Uterus (tissue), 4 donors: Measurements from ENCODE around the gene LPP. TPM values are rescaled to one million over a fixed set of nuclear protein-coding genes. Genes with fewer than 3 reads are reported as not detected.

ENCODE experiments used
- DNase-seq, 2 donors: peaks; one replicate each; pipeline ENCODE4 v3.0.0-alpha.2; 2019 to 2020
- H3K27ac ChIP-seq, 2 donors: fragments of 200-600 bp; sonication (generic); 1 replicate in 1 of 2; 2 replicates in 1 of 2; pipeline ENCODE4 v1.5.1; 2016 to 2018
- H3K27me3 ChIP-seq, 2 donors: fragments of 200-600 bp; sonication (generic); one replicate each; pipeline ENCODE4 v1.5.1; 2018 to 2019; ENCODE audit warnings: control low read depth in 1 of 2
- H3K36me3 ChIP-seq, 2 donors: fragments of 200-600 bp; sonication (generic); one replicate each; pipeline ENCODE4 v1.5.1; 2019; ENCODE audit warnings: control low read depth in 1 of 2
- H3K4me1 ChIP-seq, 2 donors: fragments of 200-600 bp; sonication (generic); one replicate each; pipeline ENCODE4 v1.5.1; 2018 to 2019; ENCODE audit warnings: control low read depth in 1 of 2
- H3K4me3 ChIP-seq, 2 donors: fragments of 200-600 bp; sonication (generic); 1 replicate in 1 of 2; 2 replicates in 1 of 2; pipeline ENCODE4 v1.5.1; 2018 to 2019; ENCODE audit warnings: mild to moderate bottlenecking in 1 of 2
- H3K9me3 ChIP-seq, 2 donors: fragments of 200-600 bp; sonication (generic); one replicate each; pipeline ENCODE4 v1.5.1; 2019; ENCODE audit warnings: control low read depth in 1 of 2
- POLR2A ChIP-seq, 2 donors: fragments of 450-650 bp; IDR thresholded peaks; one replicate each; pipeline ENCODE4 v1.6.1; 2016; ENCODE audit warnings: antibody characterized with exemption in 2 of 2, mild to moderate bottlenecking in 1 of 2, moderate library complexity in 1 of 2
- intact Hi-C: fragments of 100-400 bp; cut with DNase I; formaldehyde crosslinking; loops from one replicate; pipeline ENCODE4 v1.15.1; 2023; ENCODE audit warnings: low total_unique reads
- total RNA-seq, 4 donors: library from RNA; depleted of rRNA in 3 of 4; stranded (reverse); fragments of >200 nt in 3 of 4; gene quantifications; one replicate each; pipeline versions ENCODE4 v1.1.0 to v1.2.4, GENCODE V29; 2014 to 2023
- TF ChIP-seq, protein P1 (sequence below), 4 experiments: fragments of 200-600 bp in 2 of 4; fragments of 450-650 bp in 2 of 4; sonication (generic) in 2 of 4; IDR thresholded peaks; one replicate each; pipeline ENCODE4 v1.5.1; 2016 to 2019; ENCODE audit warnings: antibody characterized with exemption in 4 of 4, mild to moderate bottlenecking in 2 of 4, moderate library complexity in 1 of 4
- donor health status: DM: yes; HTN: yes; CAD: no.

Gene LPP
- total RNA-seq, 4 donors from 2014 or later = 180 to 1,374 (median 712) TPM

DNA sequence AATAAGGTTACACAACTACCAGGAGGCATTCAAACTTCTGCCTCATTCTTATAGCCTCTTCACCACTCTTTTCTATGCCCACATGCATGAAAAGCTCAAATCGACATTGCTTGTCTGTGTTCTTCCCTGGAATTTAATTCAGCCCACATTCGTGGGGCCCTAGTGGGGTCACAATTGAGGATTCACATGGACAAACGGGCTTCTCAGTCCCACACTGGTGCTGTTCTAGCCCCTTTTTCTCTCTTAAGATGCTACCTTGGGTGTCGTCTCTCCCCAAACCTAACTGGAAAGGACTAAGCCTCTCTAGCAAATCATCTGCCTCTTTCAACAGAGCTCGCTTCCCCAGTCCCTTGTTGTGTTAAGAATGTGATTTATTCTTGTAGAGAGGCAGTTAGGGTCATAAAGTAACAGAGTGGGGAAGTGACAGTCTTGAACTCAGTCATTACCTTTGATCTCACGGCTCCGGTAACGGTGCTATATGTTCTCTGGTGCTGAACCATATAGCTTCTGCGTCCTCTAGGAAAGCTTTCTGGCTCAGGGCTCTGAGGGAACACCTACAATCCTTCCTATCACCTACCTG is 4.9 kb downstream of the LPP start:
- TF ChIP-seq, protein P1, sequence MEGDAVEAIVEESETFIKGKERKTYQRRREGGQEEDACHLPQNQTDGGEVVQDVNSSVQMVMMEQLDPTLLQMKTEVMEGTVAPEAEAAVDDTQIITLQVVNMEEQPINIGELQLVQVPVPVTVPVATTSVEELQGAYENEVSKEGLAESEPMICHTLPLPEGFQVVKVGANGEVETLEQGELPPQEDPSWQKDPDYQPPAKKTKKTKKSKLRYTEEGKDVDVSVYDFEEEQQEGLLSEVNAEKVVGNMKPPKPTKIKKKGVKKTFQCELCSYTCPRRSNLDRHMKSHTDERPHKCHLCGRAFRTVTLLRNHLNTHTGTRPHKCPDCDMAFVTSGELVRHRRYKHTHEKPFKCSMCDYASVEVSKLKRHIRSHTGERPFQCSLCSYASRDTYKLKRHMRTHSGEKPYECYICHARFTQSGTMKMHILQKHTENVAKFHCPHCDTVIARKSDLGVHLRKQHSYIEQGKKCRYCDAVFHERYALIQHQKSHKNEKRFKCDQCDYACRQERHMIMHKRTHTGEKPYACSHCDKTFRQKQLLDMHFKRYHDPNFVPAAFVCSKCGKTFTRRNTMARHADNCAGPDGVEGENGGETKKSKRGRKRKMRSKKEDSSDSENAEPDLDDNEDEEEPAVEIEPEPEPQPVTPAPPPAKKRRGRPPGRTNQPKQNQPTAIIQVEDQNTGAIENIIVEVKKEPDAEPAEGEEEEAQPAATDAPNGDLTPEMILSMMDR (IDR thresholded peaks at IDR 0.05) = no peak
- TF ChIP-seq POLR2A (IDR thresholded peaks at IDR 0.05) = no peak
- DNase-seq = no peak
- H3K27me3 ChIP-seq = no peaks in the 10 kb centered on the region
- no peaks in the 10 kb centered on the region for H3K36me3 ChIP-seq
- intact Hi-C loops = loop anchor here (10.0 kb wide), 1 partner anchor 106 kb away; no protein-coding TSS in a partner anchor
- no peaks in the 10 kb centered on the region for H3K9me3 ChIP-seq
- peaks cover 0 to 5% of the 10 kb centered on the region in 2 donors for H3K4me1 ChIP-seq
- H3K4me3 ChIP-seq = no peak overlapping the region
- peak overlapping the region; percentile 94 to 95 for H3K27ac ChIP-seq

DNA sequence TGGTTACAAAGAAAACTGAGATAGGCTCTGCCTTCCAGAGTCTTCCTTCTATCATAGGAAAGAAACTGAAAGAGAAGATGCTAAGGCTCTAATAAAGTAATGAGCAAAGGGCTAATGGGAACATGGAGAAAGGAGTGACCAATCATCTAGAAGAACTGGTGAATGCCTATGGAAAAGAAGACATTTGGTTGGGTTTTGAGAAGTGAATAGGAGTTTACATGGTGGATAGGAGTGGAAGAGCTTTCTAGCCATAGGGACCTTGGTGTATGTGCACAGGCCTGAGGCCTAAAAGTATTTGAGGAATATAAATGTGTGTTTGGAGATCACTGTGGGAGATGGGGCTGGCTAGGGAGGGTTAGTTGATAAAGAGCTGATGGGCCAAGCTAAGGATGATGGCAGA is 6.8 kb downstream of the LPP start:
- peaks cover 0 to 10% of the 10 kb centered on the region in 2 donors for H3K4me1 ChIP-seq

DNA sequence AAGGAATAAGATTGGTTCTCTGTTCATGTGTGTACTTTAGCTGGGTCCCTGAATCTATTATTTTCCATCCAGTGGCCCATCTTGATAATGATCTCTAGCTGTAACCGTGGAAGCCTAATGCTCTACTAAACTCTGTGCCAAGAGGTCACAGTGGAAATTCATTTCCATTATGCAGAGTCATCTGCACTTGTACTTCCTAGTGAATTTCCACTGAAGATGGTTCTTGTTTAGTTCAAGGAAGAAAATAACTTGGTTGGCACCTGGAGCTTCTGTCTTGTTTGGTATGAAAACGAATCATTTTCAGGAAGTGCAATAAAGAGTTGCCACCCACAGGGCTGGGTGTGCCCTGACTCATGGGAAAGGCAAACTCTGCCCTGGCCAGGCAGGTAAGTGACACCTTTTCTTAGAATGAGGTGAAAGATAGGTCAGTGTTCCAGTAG is 10.3 kb downstream of the LPP start:
- H3K4me1 ChIP-seq = peaks cover 4 to 6% of the 10 kb centered on the region in 2 donors

More for the DNA sequence above, 6.8 kb downstream of the LPP start:
- no peak for DNase-seq
- no peaks in the 10 kb centered on the region for H3K27me3 ChIP-seq
- TF ChIP-seq, protein P1 (IDR thresholded peaks at IDR 0.05) = no peak
- no peak for TF ChIP-seq POLR2A (IDR thresholded peaks at IDR 0.05)
- H3K36me3 ChIP-seq = no peaks in the 10 kb centered on the region
- H3K4me3 ChIP-seq = no peak overlapping the region
- H3K9me3 ChIP-seq = no peaks in the 10 kb centered on the region
- intact Hi-C loops = no loop called here
- H3K27ac ChIP-seq = peak overlapping the region; percentile 28 to 94

DNA sequence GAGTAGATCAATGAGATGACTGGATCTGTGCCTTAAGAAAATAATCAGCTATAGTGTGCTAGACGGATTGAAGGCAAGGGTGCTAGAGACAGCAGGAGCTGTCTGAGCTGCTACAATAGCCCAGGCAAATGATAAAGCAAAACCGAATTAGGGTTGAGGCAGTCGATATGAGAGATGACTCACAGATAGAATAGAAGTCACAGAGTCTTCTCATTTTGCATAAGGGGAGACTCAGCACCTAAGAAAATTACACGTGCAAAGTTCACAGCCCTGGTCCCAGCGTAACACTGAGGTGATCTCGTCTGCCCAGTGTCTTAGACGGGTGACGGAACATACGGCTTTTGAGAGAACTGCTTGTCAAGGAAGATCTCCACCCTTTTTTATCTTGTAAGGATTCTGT is 11.6 kb downstream of the LPP start:
- Histone ChIP-seq H3K36me3 (no peaks in the 10 kb centered on the region), H3K27ac (peak overlapping the region; percentile 43 to 44)

More for the DNA sequence above, 10.3 kb downstream of the LPP start:
- intact Hi-C loops = no loop called here
- Histone ChIP-seq H3K27me3 (no peaks in the 10 kb centered on the region), H3K36me3 (no peaks in the 10 kb centered on the region), H3K9me3 (no peaks in the 10 kb centered on the region), H3K27ac (peak overlapping the region; percentile 28 to 51), H3K4me3 (no peak overlapping the region)
- TF ChIP-seq POLR2A (IDR thresholded peaks at IDR 0.05) = no peak
- TF ChIP-seq, protein P1 (IDR thresholded peaks at IDR 0.05) = no peak
- DNase-seq = no peak

DNA sequence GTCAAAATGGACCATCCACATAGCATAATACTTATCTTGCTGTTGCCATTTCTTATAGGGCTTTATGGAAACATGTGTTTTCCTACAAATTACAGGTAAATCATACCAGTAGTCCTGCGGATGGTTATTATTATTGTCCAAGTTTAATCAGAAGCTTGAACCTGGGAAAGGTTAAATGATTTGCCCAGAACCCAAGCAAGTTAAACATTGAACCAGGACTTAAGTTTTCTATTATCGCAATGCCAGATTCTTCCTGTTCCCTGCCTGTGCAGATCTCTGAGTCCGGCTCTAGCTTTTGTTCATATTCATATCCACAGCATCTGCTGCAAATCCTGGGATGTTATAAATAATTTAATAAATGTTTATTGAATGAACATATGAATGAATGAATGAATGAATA is 12.5 kb downstream of the LPP start:
- peaks cover 4 to 6% of the 10 kb centered on the region in 2 donors for H3K4me1 ChIP-seq
- H3K36me3 ChIP-seq = no peaks in the 10 kb centered on the region
- no peaks in the 10 kb centered on the region for H3K9me3 ChIP-seq
- DNase-seq = no peak
- no peak overlapping the region for H3K4me3 ChIP-seq
- H3K27me3 ChIP-seq = no peaks in the 10 kb centered on the region
- H3K27ac ChIP-seq = peak overlapping the region in 1 of 2 donors; percentile 44
- intact Hi-C loops = no loop called here
- TF ChIP-seq, protein P1 (IDR thresholded peaks at IDR 0.05) = no peak
- TF ChIP-seq POLR2A (IDR thresholded peaks at IDR 0.05) = no peak

More for the DNA sequence above, 11.6 kb downstream of the LPP start:
- no peak overlapping the region for H3K4me3 ChIP-seq
- intact Hi-C loops = no loop called here
- TF ChIP-seq, protein P1 (IDR thresholded peaks at IDR 0.05) = no peak
- no peak for TF ChIP-seq POLR2A (IDR thresholded peaks at IDR 0.05)
- no peaks in the 10 kb centered on the region for H3K9me3 ChIP-seq
- H3K4me1 ChIP-seq = peaks cover 4 to 6% of the 10 kb centered on the region in 2 donors
- H3K27me3 ChIP-seq = no peaks in the 10 kb centered on the region
- no peak for DNase-seq
